Prostate gland (tissue), 2 donors: ENCODE measurements around the gene SDS. TPM values are rescaled to one million over a fixed set of nuclear protein-coding genes. Genes with fewer than 3 reads are reported as not detected.

ENCODE experiments used
- DNase-seq: peaks from one replicate; pipeline ENCODE4 v3.0.0-alpha.2; 2019; ENCODE audit warnings: low spot score
- H3K27ac ChIP-seq, 2 donors: fragments of 200-600 bp; sonication (generic); 2 replicates each; pipeline ENCODE4 v1.5.1; 2017 to 2019
- H3K27me3 ChIP-seq: fragments of 200-600 bp; sonication (generic); replicated peaks from 2 replicates; pipeline ENCODE4 v1.5.1; 2019; ENCODE audit not compliant: insufficient read depth
- H3K36me3 ChIP-seq, 2 donors: fragments of 200-600 bp; sonication (generic); 1 replicate in 1 of 2; 2 replicates in 1 of 2; pipeline versions ENCODE4 v1.5.1 to v1.8.1; 2017 to 2019
- H3K4me1 ChIP-seq: fragments of 200-600 bp; sonication (generic); replicated peaks from 2 replicates; pipeline ENCODE4 v1.5.1; 2019
- H3K4me3 ChIP-seq, 2 donors: fragments of 200-600 bp; sonication (generic); 2 replicates each; pipeline ENCODE4 v1.5.1; 2017 to 2019
- H3K9me3 ChIP-seq: fragments of 200-600 bp; sonication (generic); 2 replicates; pipeline ENCODE4 v1.5.1; 2017
- POLR2A ChIP-seq: fragments of 450-650 bp; IDR thresholded peaks from one replicate; pipeline ENCODE4 v1.6.1; 2016; ENCODE audit warnings: antibody characterized with exemption, mild to moderate bottlenecking
- POLR2AphosphoS5 ChIP-seq: sonication (generic); formaldehyde crosslinking; IDR thresholded peaks from one replicate; pipeline ENCODE4 v1.6.1; 2017; ENCODE audit warnings: antibody characterized with exemption
- WGBS: methylation state at CpG from one replicate; pipeline ENCODE4 v1.1.5; 2018; 5-methylcytosine and 5-hydroxymethylcytosine counted together
- intact Hi-C: fragments of 100-400 bp; cut with DNase I; formaldehyde crosslinking; loops from one replicate; pipeline ENCODE4 v1.14.2; 2022
- total RNA-seq, 2 donors: library from RNA; depleted of rRNA; stranded (reverse); fragments of >200 nt; gene quantifications; one replicate each; pipeline ENCODE4 v1.1.0, GENCODE V29; 2016
- TF ChIP-seq, protein P1 (sequence below), 4 experiments: fragments of 200-600 bp in 2 of 4; fragments of 450-650 bp in 2 of 4; sonication (generic) in 2 of 4; IDR thresholded peaks; 1 replicate in 3 of 4; 2 replicates in 1 of 4; pipeline ENCODE4 v1.5.1; 2016 to 2019; ENCODE audit warnings: antibody characterized with exemption in 4 of 4, mild to moderate bottlenecking in 2 of 4, moderate library complexity in 2 of 4

SDS gene
- total RNA-seq, 2 donors from 2014 or later: 0.50 to 0.80 TPM

DNA sequence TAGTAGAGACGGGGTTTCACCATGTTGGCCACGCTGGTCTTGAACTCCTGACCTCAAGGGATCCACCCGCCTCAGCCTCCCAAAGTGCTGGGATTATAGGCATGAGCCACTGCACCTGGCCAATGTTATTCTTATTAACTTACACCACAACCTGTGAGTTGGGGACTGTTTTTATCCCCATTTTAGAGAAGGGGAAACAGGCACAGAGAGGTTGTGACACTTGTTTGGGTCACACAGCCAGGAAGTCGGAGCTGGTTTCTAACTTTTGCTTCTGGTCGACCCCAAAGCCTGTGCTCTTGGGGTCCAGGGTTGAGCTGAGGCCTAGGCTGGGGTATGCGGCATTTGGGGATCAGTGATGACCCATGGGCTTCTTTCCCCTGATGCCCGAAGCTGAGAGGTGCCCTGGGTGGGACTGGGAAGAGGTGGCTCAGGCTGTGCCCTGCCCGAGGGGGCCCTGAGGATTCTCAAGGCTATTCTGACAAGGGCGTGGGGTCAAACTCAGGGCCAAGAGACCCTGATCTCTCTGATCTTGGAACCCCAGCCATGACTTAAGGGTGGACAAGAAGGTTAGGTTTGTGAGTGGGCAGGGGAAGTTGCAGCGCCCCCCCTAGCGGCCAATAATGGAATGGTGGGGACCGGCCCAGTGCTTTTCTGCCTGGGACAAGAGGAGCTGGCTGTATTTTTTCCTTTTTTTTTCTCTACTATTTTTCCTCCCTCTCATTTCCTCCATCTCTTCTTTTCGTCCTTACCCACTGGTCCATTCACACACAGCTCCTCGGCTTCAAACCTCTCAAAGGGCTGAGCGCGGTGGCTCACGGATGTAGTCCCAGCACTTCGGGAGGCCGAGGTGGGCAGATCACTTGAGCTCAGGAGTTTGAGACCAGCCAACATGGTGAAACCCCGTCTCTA is 21.5 kb upstream of the SDS start:
- intact Hi-C loops: loop anchor here (10.0 kb wide), 2 partner anchors 110 to 230 kb away; no protein-coding TSS in a partner anchor
- H3K27me3 ChIP-seq: no peaks in the 10 kb centered on the region
- H3K27ac ChIP-seq: no peak overlapping the region
- no peaks in the 10 kb centered on the region for H3K9me3 ChIP-seq
- H3K36me3 ChIP-seq: no peaks in the 10 kb centered on the region
- DNase-seq: no peak
- WGBS: 69% methylated on average over 20 of the region's 20 CpGs
- no peak overlapping the region for H3K4me3 ChIP-seq
- TF ChIP-seq POLR2A (no peak), POLR2AphosphoS5 (no peak)
- TF ChIP-seq, protein P1, sequence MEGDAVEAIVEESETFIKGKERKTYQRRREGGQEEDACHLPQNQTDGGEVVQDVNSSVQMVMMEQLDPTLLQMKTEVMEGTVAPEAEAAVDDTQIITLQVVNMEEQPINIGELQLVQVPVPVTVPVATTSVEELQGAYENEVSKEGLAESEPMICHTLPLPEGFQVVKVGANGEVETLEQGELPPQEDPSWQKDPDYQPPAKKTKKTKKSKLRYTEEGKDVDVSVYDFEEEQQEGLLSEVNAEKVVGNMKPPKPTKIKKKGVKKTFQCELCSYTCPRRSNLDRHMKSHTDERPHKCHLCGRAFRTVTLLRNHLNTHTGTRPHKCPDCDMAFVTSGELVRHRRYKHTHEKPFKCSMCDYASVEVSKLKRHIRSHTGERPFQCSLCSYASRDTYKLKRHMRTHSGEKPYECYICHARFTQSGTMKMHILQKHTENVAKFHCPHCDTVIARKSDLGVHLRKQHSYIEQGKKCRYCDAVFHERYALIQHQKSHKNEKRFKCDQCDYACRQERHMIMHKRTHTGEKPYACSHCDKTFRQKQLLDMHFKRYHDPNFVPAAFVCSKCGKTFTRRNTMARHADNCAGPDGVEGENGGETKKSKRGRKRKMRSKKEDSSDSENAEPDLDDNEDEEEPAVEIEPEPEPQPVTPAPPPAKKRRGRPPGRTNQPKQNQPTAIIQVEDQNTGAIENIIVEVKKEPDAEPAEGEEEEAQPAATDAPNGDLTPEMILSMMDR (IDR thresholded peaks at IDR 0.05): peak; percentile 54 to 77 (median 64)
- no peaks in the 10 kb centered on the region for H3K4me1 ChIP-seq

DNA sequence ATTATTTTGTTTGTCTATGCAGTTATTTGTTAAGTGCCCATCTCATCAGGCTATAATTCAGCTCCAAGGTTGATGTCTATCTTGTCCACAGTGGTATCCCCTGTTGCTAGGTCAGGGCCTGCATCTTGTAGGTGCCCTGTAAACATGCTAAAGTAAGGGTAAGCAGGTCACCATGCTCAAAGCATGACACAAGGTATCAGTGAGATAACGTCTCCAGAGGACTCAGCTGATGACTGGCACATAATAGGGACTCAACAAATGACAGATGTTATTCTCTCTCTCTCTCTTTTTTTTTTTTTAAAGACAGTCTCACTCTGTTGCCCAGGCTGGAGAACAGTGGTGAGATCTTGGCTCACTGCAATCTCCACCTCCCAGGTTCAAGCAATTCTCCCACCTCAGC is 20.8 kb upstream of the SDS start:
- DNase-seq: no peak
- no peaks in the 10 kb centered on the region for H3K36me3 ChIP-seq
- intact Hi-C loops: loop anchor here (10.0 kb wide), 2 partner anchors 110 to 230 kb away; no protein-coding TSS in a partner anchor
- no peaks in the 10 kb centered on the region for H3K4me1 ChIP-seq
- H3K9me3 ChIP-seq: no peaks in the 10 kb centered on the region
- H3K27me3 ChIP-seq: no peaks in the 10 kb centered on the region
- 95% methylated on average over 1 of the region's 1 CpG for WGBS
- H3K4me3 ChIP-seq: no peak overlapping the region
- no peak overlapping the region for H3K27ac ChIP-seq
- TF ChIP-seq POLR2A (no peak), POLR2AphosphoS5 (no peak)
- TF ChIP-seq, protein P1 (IDR thresholded peaks at IDR 0.05): no peak

DNA sequence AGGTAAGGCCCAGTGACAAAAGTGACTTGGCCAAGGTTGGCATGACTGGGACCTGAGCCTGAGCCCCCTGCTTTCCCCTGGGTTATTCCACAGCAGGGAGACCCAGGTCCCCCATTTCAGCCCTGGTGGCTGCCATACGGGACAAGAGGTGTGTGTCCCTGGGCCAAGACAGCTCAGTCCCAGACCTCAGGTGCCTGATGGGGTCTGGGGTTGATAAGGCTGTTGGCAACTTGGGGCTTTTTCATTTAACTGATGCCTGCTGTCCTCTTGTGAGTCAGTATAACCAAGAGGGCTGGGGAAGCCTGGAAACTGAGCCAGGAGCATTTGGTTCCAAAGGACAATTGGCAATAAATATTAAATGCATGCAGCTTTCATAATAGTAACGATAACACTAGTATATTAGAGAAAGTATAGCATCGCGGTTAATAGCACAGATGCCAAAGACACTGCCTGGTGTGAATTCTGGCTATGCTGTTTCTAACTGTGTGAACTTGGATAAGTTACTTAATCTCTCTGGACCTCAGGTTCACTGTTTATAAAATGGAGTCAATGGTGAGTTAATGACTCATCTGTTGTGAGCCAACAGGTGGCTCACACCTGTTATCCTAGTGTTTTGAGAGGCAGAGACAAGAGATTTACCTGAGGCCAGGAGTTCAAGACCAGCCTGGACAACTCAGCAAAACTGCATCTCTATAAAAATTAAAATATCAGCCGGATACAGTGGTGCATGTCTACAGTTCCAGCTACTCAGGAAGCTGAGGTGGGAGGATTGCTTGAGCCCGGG is 19.4 kb upstream of the SDS start:
- Histone ChIP-seq H3K4me1 (no peaks in the 10 kb centered on the region), H3K27ac (peak overlapping the region in 1 of 2 donors; percentile 33), H3K9me3 (no peaks in the 10 kb centered on the region), H3K36me3 (no peaks in the 10 kb centered on the region), H3K27me3 (no peaks in the 10 kb centered on the region), H3K4me3 (peak overlapping the region; percentile 26 to 36)
- WGBS: 85% methylated on average over 6 of the region's 6 CpGs
- no peak for TF ChIP-seq POLR2A
- TF ChIP-seq POLR2AphosphoS5: no peak
- DNase-seq: no peak
- intact Hi-C loops: loop anchor here (10.0 kb wide), 2 partner anchors 108 to 228 kb away; no protein-coding TSS in a partner anchor

DNA sequence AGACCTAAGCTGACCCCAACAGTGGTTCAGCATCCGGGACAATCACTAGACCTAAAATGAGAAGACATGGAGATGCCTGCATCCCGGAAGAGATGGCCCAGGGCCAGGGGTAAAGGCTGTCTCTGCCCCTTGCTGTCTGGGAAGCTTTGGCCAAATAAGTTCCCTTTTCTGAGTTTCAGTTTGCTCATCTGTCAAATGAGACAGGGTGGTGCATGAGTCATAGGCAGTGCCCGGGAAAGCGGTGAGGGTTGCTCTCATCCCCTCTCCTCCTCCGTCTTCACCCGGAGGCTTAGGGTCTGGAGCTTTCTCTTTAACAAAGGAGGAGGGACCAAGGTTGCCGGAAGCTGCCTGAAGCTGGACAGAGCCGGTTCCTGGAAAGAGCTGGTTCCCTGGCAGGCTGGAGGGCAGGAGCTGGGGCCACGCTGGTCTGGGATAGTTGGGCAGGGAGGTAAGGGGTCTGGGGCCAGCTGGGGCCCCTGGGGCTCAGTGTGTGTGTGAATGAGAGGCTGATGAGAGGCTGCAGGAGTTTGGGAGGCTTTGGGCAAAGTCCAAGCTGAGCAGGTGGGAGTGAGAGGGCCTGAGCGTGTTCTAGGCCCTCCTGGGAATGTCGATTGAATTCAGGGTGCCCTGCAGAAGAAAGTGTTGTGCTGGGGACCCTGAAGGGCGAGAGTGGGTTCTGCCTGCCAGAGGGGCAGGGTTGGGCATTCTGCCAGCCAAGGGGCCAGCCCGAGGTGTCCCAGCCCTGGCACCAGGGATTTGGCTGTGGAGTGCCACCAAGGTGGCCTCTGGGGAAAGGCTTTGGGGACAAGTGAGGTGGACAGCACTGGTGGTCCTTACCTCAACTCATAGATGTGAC is 18.6 kb upstream of the SDS start, which contains the start of gene SDSL:
Gene SDSL (plus strand): TSS at position 351 of the 856 bp plus-strand sequence. CDS start 5,603 bp downstream, outside the sequence.
- peak; percentile 50 for TF ChIP-seq POLR2AphosphoS5
- TF ChIP-seq, protein P1 (IDR thresholded peaks at IDR 0.05): no peak
- peak; percentile 36 for TF ChIP-seq POLR2A
- Histone ChIP-seq H3K27ac (peak within 1 kb of the TSS; percentile 33 to 50), H3K36me3 (no peaks in the 10 kb centered on the region), H3K9me3 (no peaks in the 10 kb centered on the region), H3K4me3 (peak within 1 kb of the TSS; percentile 26 to 36), H3K4me1 (no peaks in the 10 kb centered on the region), H3K27me3 (no peaks in the 10 kb centered on the region)
- WGBS: 6% methylated on average over 13 of the region's 13 CpGs
- intact Hi-C loops: loop anchor here (10.0 kb wide), 2 partner anchors 107 to 227 kb away; no protein-coding TSS in a partner anchor
- peak; percentile 49 for DNase-seq
